ENCODE data around the gene PNPLA7. TPM values are rescaled to one million over a fixed set of nuclear protein-coding genes. Genes with fewer than 3 reads are reported as not detected.

The PNPLA7 gene
- total RNA-seq, 2 donors from 2014 or later: 7.3 to 7.5 TPM

- H3K27ac Mint-ChIP-seq: no peak overlapping the region
- H3K9me3 ChIP-seq (ENCODE audit: control insufficient read depth, low read length, poor library complexity, severe bottlenecking): no peaks in the 10 kb centered on the region
- peaks cover 4% of the 10 kb centered on the region for H3K4me1 Mint-ChIP-seq
- no peak overlapping the region for H3K4me3 Mint-ChIP-seq
- ATAC-seq: no peak
- no peaks in the 10 kb centered on the region for H3K36me3 Mint-ChIP-seq (ENCODE audit: low read depth)
- H3K27me3 Mint-ChIP-seq: no peaks in the 10 kb centered on the region
- DNase-seq: no peak
These were observed 62.5 kb downstream of the PNPLA7 start for GRCh38 chr9:137487454-137488326.

- H3K27me3 Mint-ChIP-seq: no peaks in the 10 kb centered on the region
- H3K4me3 Mint-ChIP-seq: no peak overlapping the region
- H3K36me3 Mint-ChIP-seq (ENCODE audit: low read depth): no peaks in the 10 kb centered on the region
- H3K4me1 Mint-ChIP-seq: peaks cover 4% of the 10 kb centered on the region
- no peak for DNase-seq
- H3K27ac Mint-ChIP-seq: no peak overlapping the region
- no peaks in the 10 kb centered on the region for H3K9me3 ChIP-seq (ENCODE audit: control insufficient read depth, low read length, poor library complexity, severe bottlenecking)
- no peak for ATAC-seq
These were observed 63.4 kb downstream of the PNPLA7 start for GRCh38 chr9:137486545-137487453.

GRCh38 chr9:137486141-137486490 lies 64.1 kb downstream of the PNPLA7 start:
- ATAC-seq (no peak), DNase-seq (no peak)
- Mint-ChIP-seq H3K27ac (no peak overlapping the region), H3K4me1 (peaks cover 3% of the 10 kb centered on the region), H3K27me3 (no peaks in the 10 kb centered on the region), H3K36me3 (ENCODE audit: low read depth) (no peaks in the 10 kb centered on the region), H3K4me3 (no peak overlapping the region)
- H3K9me3 ChIP-seq (ENCODE audit: control insufficient read depth, low read length, poor library complexity, severe bottlenecking): no peaks in the 10 kb centered on the region

GRCh38 chr9:137485343-137486140 lies 64.7 kb downstream of the PNPLA7 start:
- no peaks in the 10 kb centered on the region for H3K36me3 Mint-ChIP-seq (ENCODE audit: low read depth)
- no peaks in the 10 kb centered on the region for H3K27me3 Mint-ChIP-seq
- H3K9me3 ChIP-seq (ENCODE audit: control insufficient read depth, low read length, poor library complexity, severe bottlenecking): no peaks in the 10 kb centered on the region
- ATAC-seq (no peak), DNase-seq (no peak)
- no peak overlapping the region for H3K27ac Mint-ChIP-seq
- H3K4me3 Mint-ChIP-seq: no peak overlapping the region
- H3K4me1 Mint-ChIP-seq: peaks cover 2% of the 10 kb centered on the region

- H3K9me3 ChIP-seq (ENCODE audit: control insufficient read depth, low read length, poor library complexity, severe bottlenecking): no peaks in the 10 kb centered on the region
- Mint-ChIP-seq H3K4me1 (no peaks in the 10 kb centered on the region), H3K27ac (no peak overlapping the region), H3K27me3 (no peaks in the 10 kb centered on the region), H3K4me3 (no peak overlapping the region), H3K36me3 (ENCODE audit: low read depth) (no peaks in the 10 kb centered on the region)
- DNase-seq (no peak), ATAC-seq (no peak)
These were observed 65.5 kb downstream of the PNPLA7 start for GRCh38 chr9:137484551-137485315.

GRCh38 chr9:137482094-137482781 lies 68.0 kb downstream of the PNPLA7 start:
- Mint-ChIP-seq H3K4me1 (no peaks in the 10 kb centered on the region), H3K27ac (no peak overlapping the region), H3K27me3 (no peaks in the 10 kb centered on the region), H3K36me3 (ENCODE audit: low read depth) (no peaks in the 10 kb centered on the region), H3K4me3 (no peak overlapping the region)
- ATAC-seq (no peak), DNase-seq (no peak)
- H3K9me3 ChIP-seq (ENCODE audit: control insufficient read depth, low read length, poor library complexity, severe bottlenecking): no peaks in the 10 kb centered on the region

GRCh38 chr9:137480686-137481683 lies 69.2 kb downstream of the PNPLA7 start:
- H3K9me3 ChIP-seq (ENCODE audit: control insufficient read depth, low read length, poor library complexity, severe bottlenecking): no peaks in the 10 kb centered on the region
- no peaks in the 10 kb centered on the region for H3K27me3 Mint-ChIP-seq
- DNase-seq (no peak), ATAC-seq (no peak)
- H3K27ac Mint-ChIP-seq: no peak overlapping the region
- H3K36me3 Mint-ChIP-seq (ENCODE audit: low read depth): no peaks in the 10 kb centered on the region
- H3K4me3 Mint-ChIP-seq: no peak overlapping the region
- no peaks in the 10 kb centered on the region for H3K4me1 Mint-ChIP-seq

GRCh38 chr9:137479892-137480685 lies 70.1 kb downstream of the PNPLA7 start:
- Mint-ChIP-seq H3K4me3 (no peak overlapping the region), H3K27ac (no peak overlapping the region), H3K36me3 (ENCODE audit: low read depth) (no peaks in the 10 kb centered on the region), H3K27me3 (no peaks in the 10 kb centered on the region), H3K4me1 (no peaks in the 10 kb centered on the region)
- no peak for ATAC-seq
- H3K9me3 ChIP-seq (ENCODE audit: control insufficient read depth, low read length, poor library complexity, severe bottlenecking): no peaks in the 10 kb centered on the region
- DNase-seq: no peak

GRCh38 chr9:137478962-137479861 lies 71.0 kb downstream of the PNPLA7 start:
- Mint-ChIP-seq H3K27ac (no peak overlapping the region), H3K4me1 (no peaks in the 10 kb centered on the region), H3K36me3 (ENCODE audit: low read depth) (no peaks in the 10 kb centered on the region), H3K4me3 (no peak overlapping the region), H3K27me3 (no peaks in the 10 kb centered on the region)
- ATAC-seq (no peak), DNase-seq (no peak)
- H3K9me3 ChIP-seq (ENCODE audit: control insufficient read depth, low read length, poor library complexity, severe bottlenecking): no peaks in the 10 kb centered on the region

- Mint-ChIP-seq H3K27me3 (no peaks in the 10 kb centered on the region), H3K4me3 (no peak overlapping the region), H3K36me3 (ENCODE audit: low read depth) (no peaks in the 10 kb centered on the region), H3K27ac (no peak overlapping the region), H3K4me1 (no peaks in the 10 kb centered on the region)
- ATAC-seq (no peak), DNase-seq (no peak)
- H3K9me3 ChIP-seq (ENCODE audit: control insufficient read depth, low read length, poor library complexity, severe bottlenecking): no peaks in the 10 kb centered on the region
These were observed 71.6 kb downstream of the PNPLA7 start for GRCh38 chr9:137478613-137478961.
